Ishikawa (cell line): ENCODE measurements around the gene SORCS3.

Experiments used
- EGR1 ChIP-seq: IDR thresholded peaks from 2 replicates; pipeline ENCODE4 v1.6.1; 2012
- EP300 ChIP-seq: IDR thresholded peaks from 2 replicates; pipeline ENCODE4 v1.6.1; 2012; ENCODE audit warnings: borderline replicate concordance
- FOXM1 ChIP-seq: IDR thresholded peaks from 2 replicates; pipeline ENCODE4 v1.6.1; 2012; ENCODE audit warnings: low read depth, borderline replicate concordance
- NFIC ChIP-seq: IDR thresholded peaks from 2 replicates; pipeline ENCODE4 v1.6.1; 2012
- RAD21 ChIP-seq: IDR thresholded peaks from 2 replicates; pipeline ENCODE4 v1.6.1; 2012; ENCODE audit warnings: low read depth
- TAF1 ChIP-seq: IDR thresholded peaks from 2 replicates; pipeline ENCODE4 v1.6.1; 2012; ENCODE audit warnings: low read depth, mild to moderate bottlenecking
- TCF12 ChIP-seq: IDR thresholded peaks from 2 replicates; pipeline ENCODE4 v1.6.1; 2012; ENCODE audit warnings: low read depth
- TEAD4 ChIP-seq: IDR thresholded peaks from 2 replicates; pipeline ENCODE4 v1.6.1; 2012
- YY1 ChIP-seq: IDR thresholded peaks from 2 replicates; pipeline ENCODE4 v1.6.1; 2012; ENCODE audit warnings: low read depth
- TF ChIP-seq, protein P1 (sequence below): IDR thresholded peaks from 2 replicates; pipeline ENCODE4 v1.6.1; 2012; ENCODE audit warnings: low read depth, mild to moderate bottlenecking
- TF ChIP-seq, protein P2 (sequence below): IDR thresholded peaks from 2 replicates; pipeline ENCODE4 v1.6.1; 2012
- TF ChIP-seq, protein P3 (sequence below): IDR thresholded peaks from 2 replicates; pipeline ENCODE4 v1.6.1; 2012

DNA sequence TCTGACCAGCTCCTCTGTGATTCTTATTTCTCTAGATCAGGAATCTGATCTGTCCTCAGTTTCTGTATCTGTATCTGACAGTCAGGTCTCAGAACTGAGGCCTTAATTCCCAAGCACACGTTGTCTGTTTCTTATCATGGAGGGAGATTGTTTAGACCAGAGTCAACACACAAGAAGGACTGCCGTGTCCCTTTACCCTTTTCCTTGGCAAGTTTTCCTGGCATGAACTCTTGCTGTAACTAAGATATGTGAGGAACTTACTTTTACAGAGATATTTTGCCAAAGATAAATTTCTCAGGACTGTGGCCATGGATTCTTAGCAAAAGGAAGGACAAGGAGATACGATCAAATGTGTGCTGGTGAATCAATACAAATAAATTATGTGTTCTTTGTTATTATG lies 181.0 kb downstream of the SORCS3 start:
- TF ChIP-seq EP300 (no peak), TAF1 (no peak), TCF12 (no peak), YY1 (no peak), TEAD4 (no peak), FOXM1 (no peak), EGR1 (no peak), RAD21 (no peak), NFIC (no peak)
- TF ChIP-seq, protein P1, sequence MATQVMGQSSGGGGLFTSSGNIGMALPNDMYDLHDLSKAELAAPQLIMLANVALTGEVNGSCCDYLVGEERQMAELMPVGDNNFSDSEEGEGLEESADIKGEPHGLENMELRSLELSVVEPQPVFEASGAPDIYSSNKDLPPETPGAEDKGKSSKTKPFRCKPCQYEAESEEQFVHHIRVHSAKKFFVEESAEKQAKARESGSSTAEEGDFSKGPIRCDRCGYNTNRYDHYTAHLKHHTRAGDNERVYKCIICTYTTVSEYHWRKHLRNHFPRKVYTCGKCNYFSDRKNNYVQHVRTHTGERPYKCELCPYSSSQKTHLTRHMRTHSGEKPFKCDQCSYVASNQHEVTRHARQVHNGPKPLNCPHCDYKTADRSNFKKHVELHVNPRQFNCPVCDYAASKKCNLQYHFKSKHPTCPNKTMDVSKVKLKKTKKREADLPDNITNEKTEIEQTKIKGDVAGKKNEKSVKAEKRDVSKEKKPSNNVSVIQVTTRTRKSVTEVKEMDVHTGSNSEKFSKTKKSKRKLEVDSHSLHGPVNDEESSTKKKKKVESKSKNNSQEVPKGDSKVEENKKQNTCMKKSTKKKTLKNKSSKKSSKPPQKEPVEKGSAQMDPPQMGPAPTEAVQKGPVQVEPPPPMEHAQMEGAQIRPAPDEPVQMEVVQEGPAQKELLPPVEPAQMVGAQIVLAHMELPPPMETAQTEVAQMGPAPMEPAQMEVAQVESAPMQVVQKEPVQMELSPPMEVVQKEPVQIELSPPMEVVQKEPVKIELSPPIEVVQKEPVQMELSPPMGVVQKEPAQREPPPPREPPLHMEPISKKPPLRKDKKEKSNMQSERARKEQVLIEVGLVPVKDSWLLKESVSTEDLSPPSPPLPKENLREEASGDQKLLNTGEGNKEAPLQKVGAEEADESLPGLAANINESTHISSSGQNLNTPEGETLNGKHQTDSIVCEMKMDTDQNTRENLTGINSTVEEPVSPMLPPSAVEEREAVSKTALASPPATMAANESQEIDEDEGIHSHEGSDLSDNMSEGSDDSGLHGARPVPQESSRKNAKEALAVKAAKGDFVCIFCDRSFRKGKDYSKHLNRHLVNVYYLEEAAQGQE: no peak
- TF ChIP-seq, protein P2, sequence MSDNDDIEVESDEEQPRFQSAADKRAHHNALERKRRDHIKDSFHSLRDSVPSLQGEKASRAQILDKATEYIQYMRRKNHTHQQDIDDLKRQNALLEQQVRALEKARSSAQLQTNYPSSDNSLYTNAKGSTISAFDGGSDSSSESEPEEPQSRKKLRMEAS: no peak
- TF ChIP-seq, protein P3, sequence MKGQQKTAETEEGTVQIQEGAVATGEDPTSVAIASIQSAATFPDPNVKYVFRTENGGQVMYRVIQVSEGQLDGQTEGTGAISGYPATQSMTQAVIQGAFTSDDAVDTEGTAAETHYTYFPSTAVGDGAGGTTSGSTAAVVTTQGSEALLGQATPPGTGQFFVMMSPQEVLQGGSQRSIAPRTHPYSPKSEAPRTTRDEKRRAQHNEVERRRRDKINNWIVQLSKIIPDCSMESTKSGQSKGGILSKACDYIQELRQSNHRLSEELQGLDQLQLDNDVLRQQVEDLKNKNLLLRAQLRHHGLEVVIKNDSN: no peak
